Epithelial cell of esophagus (primary cell): ENCODE results near the gene ZNF746.

Experiments
- DNase-seq: peaks from one replicate; pipeline ENCODE4 v3.0.0; 2010; ENCODE audit warnings: low read depth
- H3K4me3 ChIP-seq: 2 replicates; pipeline ENCODE4 v1.5.1; 2011; ENCODE audit warnings: mild to moderate bottlenecking, low read length, control low read depth
- CTCF ChIP-seq: IDR thresholded peaks from 2 replicates; pipeline ENCODE4 v1.5.1; 2011; ENCODE audit warnings: low read depth, mild to moderate bottlenecking, low read length, control low read depth, inconsistent platforms; ENCODE audit not compliant: insufficient read depth; ENCODE audit errors: missing control alignments

Gene ZNF746

GRCh38 chr7:149493366-149493765 lies 4.2 kb downstream of the ZNF746 start:
- no peak for TF ChIP-seq CTCF
- no peak overlapping the region for H3K4me3 ChIP-seq
- DNase-seq, result no peak

- no peak for TF ChIP-seq CTCF
- no peak for DNase-seq
Measured at GRCh38 chr7:149490083-149490760, 7.4 kb downstream of the ZNF746 start.

DNA sequence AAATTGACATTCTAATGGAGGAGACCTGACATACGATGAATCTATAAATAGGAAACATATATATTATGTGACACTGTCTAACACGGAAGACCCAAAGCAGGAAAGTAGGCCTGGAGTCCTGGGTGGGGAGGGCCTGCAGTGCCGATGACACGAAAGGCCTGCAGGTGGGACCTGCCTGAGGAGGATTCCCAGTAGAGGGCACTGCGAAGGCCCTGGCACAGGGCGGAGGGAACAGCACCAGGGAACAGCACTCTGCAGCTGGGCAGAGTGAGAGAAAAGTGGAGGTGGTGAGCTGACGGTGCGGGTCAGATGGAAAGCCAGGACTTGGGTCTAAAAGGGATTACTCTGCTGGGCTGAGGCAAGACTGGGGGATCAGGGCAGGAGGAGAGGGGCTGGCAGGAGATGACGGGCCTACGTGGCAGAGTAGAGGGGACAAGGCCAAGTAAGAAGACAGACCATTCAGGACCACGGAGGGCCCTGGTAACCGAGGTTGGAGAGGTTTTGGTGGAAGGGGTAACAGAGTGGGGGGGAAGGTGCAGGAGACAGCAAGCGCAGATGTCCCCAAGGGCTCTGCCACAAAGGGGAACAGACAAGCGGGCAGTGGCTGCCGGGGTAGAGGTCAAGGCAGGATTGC lies 8.1 kb downstream of the ZNF746 start:
- TF ChIP-seq CTCF, result peak; percentile 35

More at GRCh38 chr7:149490083-149490760, 7.4 kb downstream of the ZNF746 start:
- H3K4me3 ChIP-seq, result no peak overlapping the region

DNA sequence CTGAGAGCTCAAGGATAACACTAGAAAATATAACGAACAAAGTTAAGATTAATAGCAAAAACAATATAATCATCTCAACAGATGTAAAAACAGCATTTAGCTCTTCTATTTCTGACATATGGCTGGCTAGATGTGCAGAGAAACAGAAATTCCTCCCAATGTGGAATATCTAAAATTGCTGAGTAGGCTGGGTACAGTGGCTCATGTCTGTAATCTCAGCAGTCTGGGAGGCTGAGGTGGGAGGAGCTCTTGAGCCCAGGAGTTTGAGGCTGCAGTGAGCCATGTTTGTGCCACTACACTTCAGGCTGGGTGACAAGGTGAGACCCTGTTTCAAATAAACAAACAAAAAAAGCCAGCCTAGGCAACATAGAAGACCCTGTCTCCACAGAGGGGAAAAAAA lies 18.0 kb downstream of the ZNF746 start:
- DNase-seq, result no peak
- TF ChIP-seq CTCF, result no peak

More for the DNA sequence above, 8.1 kb downstream of the ZNF746 start:
- DNase-seq, result peak; percentile 24
- no peak overlapping the region for H3K4me3 ChIP-seq

DNA sequence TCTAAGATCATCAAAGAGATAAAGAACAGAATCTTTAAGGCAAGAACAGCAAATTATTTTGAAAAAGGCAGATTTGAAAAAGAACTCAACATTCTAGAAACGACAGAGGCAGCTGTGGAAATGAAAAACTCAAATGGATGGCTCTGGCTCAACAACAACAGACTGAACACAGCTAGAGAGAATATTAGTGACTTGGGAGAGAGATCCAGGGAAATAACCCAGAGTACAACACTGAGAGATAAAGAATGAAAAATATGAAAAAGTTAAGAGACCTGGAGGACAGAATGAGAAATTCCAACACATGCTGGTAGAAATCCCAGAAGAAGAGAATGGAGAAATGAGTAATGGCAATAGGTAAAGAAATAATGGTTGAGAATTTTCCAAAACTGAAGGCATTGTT lies 18.9 kb downstream of the ZNF746 start:
- DNase-seq, result no peak
- no peak for TF ChIP-seq CTCF
- H3K4me3 ChIP-seq, result no peak overlapping the region

More for the DNA sequence above, 18.0 kb downstream of the ZNF746 start:
- no peak overlapping the region for H3K4me3 ChIP-seq

DNA sequence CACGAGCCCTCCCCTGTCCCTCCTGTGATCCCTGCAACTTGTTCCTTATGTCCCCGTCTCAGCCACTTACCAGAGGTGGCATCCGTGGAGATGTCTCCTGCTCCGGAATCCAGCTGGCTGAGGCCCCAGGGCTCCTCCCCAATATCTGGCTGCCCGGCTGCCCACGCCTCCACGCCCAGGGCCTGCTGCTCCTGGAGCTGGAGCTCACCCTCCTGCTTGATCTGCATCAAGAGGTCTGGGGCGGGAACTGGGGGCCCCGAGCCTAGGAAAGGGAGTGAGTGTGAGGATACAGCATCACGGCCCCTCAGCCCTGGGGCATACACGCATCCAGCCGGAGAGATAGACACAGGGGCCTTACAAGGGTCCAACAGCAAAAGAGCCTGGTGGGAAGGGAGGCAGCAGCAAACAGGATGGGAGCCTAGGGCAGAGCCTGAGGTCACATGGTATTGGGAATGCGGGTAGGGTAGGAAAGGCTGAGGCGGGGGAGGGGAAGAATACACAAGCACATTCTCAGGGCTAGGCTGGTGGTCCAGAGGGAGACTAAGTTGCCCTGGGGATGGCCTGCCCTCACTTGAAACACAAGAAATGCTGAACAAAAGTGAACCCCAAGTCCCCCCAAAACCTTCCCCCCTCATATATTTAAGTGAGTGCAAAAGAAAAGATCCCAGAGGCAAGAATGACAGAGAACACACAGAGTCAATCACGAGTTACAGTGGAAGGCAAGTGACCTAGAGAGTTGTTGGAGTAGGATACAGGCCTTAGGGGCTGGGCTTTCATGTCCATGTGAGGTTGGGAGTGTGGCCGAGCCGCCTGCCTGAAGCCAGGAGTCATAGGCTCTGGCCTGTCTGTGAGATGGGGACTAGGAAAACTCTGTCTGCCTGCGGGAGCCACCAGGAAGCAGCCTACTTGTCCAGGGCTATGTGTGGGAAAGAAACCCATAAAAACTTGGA lies 19.8 kb downstream of the ZNF746 start:
- no peak overlapping the region for H3K4me3 ChIP-seq
- TF ChIP-seq CTCF, result no peak
- no peak for DNase-seq
